Esophagus squamous epithelium (tissue), 5 donors: ENCODE results near the gene ZBTB25. TPM values are rescaled to one million over a fixed set of nuclear protein-coding genes. Genes with fewer than 3 reads are reported as not detected.

ENCODE experiments used
- DNase-seq: peaks from one replicate; lab custom pipeline; 2025; lab: John Stamatoyannopoulos, UW
- H3K27ac ChIP-seq, 4 donors: fragments of 200-600 bp; sonication (generic); one replicate each; pipeline ENCODE4 v1.5.1; 2016 to 2019; ENCODE audit warnings: mild to moderate bottlenecking in 1 of 4
- H3K27me3 ChIP-seq, 4 donors: fragments of 200-600 bp; sonication (generic); 1 replicate in 3 of 4; 2 replicates in 1 of 4; pipeline versions ENCODE4 v1.5.1 to v1.6.0; 2017 to 2021; ENCODE audit warnings: antibody characterized with exemption in 1 of 4
- H3K36me3 ChIP-seq, 3 donors: fragments of 200-600 bp; sonication (generic); one replicate each; pipeline ENCODE4 v1.5.1; 2016 to 2019
- H3K4me1 ChIP-seq, 3 donors: fragments of 200-600 bp; sonication (generic); one replicate each; pipeline ENCODE4 v1.5.1; 2017 to 2019
- H3K4me3 ChIP-seq, 4 donors: fragments of 200-600 bp; sonication (generic); 1 replicate in 3 of 4; 2 replicates in 1 of 4; pipeline ENCODE4 v1.5.1; 2016 to 2019; ENCODE audit warnings: mild to moderate bottlenecking in 2 of 4, moderate library complexity in 1 of 4
- H3K9me3 ChIP-seq, 3 donors: fragments of 200-600 bp; sonication (generic); one replicate each; pipeline ENCODE4 v1.5.1; 2016 to 2019
- POLR2A ChIP-seq, 4 donors: fragments of 450-650 bp; IDR thresholded peaks; one replicate each; pipeline ENCODE4 v1.6.1; 2017; ENCODE audit warnings: antibody characterized with exemption in 4 of 4, mild to moderate bottlenecking in 4 of 4, moderate library complexity in 3 of 4
- WGBS, 2 donors: methylation state at CpG; one replicate each; pipeline ENCODE4 v1.1.5; 2018; 5-methylcytosine and 5-hydroxymethylcytosine counted together
- intact Hi-C: fragments of 100-400 bp; cut with DNase I; formaldehyde crosslinking; loops from one replicate; pipeline ENCODE4 v1.15.0; 2022
- total RNA-seq, 4 donors: library from RNA; depleted of rRNA; stranded (reverse); fragments of >200 nt; gene quantifications; one replicate each; pipeline ENCODE4 v1.1.0, GENCODE V29; 2016
- TF ChIP-seq, protein P1 (sequence below), 6 experiments: fragments of 450-650 bp in 4 of 6; fragments of 200-600 bp in 2 of 6; sonication (generic) in 2 of 6; IDR thresholded peaks; one replicate each; pipeline ENCODE4 v1.5.1; 2016 to 2019; ENCODE audit warnings: antibody characterized with exemption in 6 of 6, mild to moderate bottlenecking in 4 of 6, moderate library complexity in 4 of 6
- donor health status: DM: yes; HTN: yes; CAD: no.

The ZBTB25 gene
- total RNA-seq, 4 donors from 2014 or later: 2.4 to 8.0 (median 3.1) TPM

DNA sequence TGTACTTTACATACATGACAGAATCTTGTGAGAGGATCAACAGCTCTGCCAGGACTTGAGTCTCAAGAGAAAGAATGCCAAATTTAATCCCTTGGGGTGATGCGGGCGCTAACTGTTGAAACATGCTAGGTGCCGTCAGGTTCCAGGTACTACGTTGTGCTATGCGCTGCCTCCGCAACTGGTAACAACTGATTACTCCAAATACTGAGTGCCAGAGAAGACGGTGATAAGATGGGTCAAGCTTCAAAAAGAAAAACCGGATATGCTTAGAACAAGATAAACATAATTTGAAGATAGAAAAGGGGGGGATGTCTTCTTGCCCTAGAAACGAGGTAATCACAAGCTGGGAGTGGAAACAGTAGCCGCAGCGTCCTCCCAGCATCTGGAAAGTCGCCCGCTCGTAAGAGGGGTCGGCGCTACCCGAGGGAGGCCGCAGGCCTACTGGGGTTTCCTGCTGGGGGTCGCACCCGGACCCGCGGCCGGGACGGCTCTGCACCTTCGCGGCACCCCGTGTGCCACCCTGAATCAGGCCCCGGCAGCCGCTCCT is 678 bp downstream of the ZBTB25 start:
- no peaks in the 10 kb centered on the region for H3K9me3 ChIP-seq
- H3K27me3 ChIP-seq: no peaks in the 10 kb centered on the region
- TF ChIP-seq, protein P1, sequence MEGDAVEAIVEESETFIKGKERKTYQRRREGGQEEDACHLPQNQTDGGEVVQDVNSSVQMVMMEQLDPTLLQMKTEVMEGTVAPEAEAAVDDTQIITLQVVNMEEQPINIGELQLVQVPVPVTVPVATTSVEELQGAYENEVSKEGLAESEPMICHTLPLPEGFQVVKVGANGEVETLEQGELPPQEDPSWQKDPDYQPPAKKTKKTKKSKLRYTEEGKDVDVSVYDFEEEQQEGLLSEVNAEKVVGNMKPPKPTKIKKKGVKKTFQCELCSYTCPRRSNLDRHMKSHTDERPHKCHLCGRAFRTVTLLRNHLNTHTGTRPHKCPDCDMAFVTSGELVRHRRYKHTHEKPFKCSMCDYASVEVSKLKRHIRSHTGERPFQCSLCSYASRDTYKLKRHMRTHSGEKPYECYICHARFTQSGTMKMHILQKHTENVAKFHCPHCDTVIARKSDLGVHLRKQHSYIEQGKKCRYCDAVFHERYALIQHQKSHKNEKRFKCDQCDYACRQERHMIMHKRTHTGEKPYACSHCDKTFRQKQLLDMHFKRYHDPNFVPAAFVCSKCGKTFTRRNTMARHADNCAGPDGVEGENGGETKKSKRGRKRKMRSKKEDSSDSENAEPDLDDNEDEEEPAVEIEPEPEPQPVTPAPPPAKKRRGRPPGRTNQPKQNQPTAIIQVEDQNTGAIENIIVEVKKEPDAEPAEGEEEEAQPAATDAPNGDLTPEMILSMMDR (IDR thresholded peaks at IDR 0.05): no peak
- TF ChIP-seq POLR2A (IDR thresholded peaks at IDR 0.05): no peak
- H3K4me1 ChIP-seq: peaks cover 44 to 64% (median 49%) of the 10 kb centered on the region in 3 donors
- H3K4me3 ChIP-seq: peak overlapping the region; percentile 85 to 96 (median 92)
- DNase-seq: no peak
- H3K27ac ChIP-seq: peak overlapping the region; percentile 99 to 100 (median 100)
- 0 to 2% methylated on average over 27 of the region's 29 CpGs for WGBS, 2 donors
- intact Hi-C loops: no loop called here
- no peaks in the 10 kb centered on the region for H3K36me3 ChIP-seq

DNA sequence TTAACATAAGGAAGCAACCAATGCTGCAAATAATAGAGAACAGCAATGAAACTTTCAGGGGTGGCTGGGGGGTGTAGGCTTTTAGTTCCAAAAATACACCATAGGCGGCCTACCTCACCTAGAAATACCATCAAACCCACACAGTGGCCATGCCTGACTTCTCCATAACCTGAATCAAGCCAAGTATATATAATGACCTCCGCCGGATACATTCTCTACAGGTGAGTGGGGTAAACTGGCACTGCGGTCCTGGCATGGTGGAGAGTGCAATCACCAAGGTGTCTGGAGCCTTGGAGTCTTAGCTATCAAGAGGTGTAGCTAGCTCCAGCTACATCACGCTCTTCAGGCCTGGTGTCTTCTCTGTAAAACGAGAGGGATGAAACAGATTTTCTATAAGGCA is 1.2 kb downstream of the ZBTB25 start:
- Histone ChIP-seq H3K27me3 (no peaks in the 10 kb centered on the region), H3K36me3 (no peaks in the 10 kb centered on the region), H3K9me3 (no peaks in the 10 kb centered on the region), H3K4me3 (peak overlapping the region; percentile 85 to 96 (median 92)), H3K4me1 (peaks cover 42 to 58% (median 45%) of the 10 kb centered on the region in 3 donors), H3K27ac (peak overlapping the region; percentile 99 to 100 (median 100))
- intact Hi-C loops: no loop called here
- WGBS, 2 donors: 18 to 20% methylated on average over 4 to 6 of the region's 6 CpGs
- TF ChIP-seq, protein P1 (IDR thresholded peaks at IDR 0.05): no peak
- TF ChIP-seq POLR2A (IDR thresholded peaks at IDR 0.05): no peak
- DNase-seq: no peak

DNA sequence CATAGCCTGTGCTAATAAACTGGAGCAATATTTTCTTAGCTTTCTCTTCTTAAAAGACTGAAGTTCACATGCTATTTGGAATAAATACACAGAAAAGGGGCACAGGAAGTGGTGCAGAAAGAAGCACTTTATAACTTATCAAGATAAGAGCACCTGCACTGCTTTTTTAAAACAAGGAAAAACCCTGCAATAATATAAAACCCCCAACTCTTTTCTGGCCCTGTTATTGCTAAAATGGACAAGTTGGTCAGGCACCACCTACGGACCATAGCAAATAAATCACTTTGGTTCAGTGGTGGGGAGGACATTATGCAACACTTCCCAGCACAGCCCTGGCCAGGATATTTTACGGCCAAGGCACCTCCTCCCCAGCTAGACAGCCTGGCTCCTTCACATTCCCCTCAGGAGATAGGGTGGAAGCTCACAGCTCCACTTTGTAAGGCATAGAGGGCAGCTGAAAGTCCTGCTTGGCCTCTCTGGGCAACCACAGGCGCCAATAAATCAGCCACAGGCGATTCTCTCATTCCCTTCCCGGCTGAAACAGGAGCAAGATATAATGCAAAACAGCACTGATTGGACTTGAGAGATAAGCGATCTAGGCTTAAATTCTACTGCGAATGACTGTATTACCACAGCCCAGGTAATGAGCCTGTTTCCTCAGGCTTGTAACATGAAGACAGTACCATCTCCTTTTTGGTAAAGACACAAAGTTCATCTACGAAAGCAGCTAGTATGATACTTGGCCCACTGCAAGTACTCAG is 2.0 kb downstream of the ZBTB25 start:
- H3K27me3 ChIP-seq: no peaks in the 10 kb centered on the region
- peaks cover 33 to 50% (median 36%) of the 10 kb centered on the region in 3 donors for H3K4me1 ChIP-seq

DNA sequence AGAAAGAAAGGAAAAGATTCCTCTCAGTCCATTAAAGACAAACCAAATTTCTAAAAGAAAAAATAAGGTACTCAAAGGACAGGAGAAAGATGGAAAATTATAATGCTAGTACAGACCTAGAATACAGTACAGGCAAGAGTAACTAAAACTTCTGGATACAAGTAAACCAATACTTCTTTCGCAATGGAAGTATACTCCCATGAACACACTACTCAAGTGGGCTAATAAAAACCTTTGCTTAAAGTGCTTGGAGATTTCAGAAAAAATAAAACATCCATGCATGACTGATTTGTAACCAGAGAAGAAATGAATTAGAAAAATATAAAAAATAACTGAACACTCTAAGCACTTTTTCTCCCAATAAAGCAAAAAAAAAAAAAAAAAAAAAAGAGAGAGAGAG is 3.5 kb downstream of the ZBTB25 start:
- intact Hi-C loops: no loop called here
- Histone ChIP-seq H3K27me3 (no peaks in the 10 kb centered on the region), H3K9me3 (no peaks in the 10 kb centered on the region), H3K4me1 (peaks cover 26 to 37% (median 29%) of the 10 kb centered on the region in 3 donors), H3K27ac (no peak overlapping the region), H3K4me3 (no peak overlapping the region), H3K36me3 (peaks cover 0 to 10% (median 0%) of the 10 kb centered on the region in 3 donors)
- TF ChIP-seq, protein P1 (IDR thresholded peaks at IDR 0.05): no peak
- no peak for TF ChIP-seq POLR2A (IDR thresholded peaks at IDR 0.05)
- DNase-seq: no peak
- WGBS, 2 donors: 94 to 96% methylated on average over 1 of the region's 1 CpG

More for the DNA sequence above, 2.0 kb downstream of the ZBTB25 start:
- peak overlapping the region in 3 of 4 donors; percentile 85 to 96 (median 89) for H3K4me3 ChIP-seq
- no peak for DNase-seq
- no peaks in the 10 kb centered on the region for H3K36me3 ChIP-seq
- TF ChIP-seq, protein P1 (IDR thresholded peaks at IDR 0.05): no peak
- TF ChIP-seq POLR2A (IDR thresholded peaks at IDR 0.05): peak in 1 of 4 donors; percentile 11
- no peaks in the 10 kb centered on the region for H3K9me3 ChIP-seq
- intact Hi-C loops: no loop called here
- 17 to 20% methylated on average over 6 to 8 of the region's 8 CpGs for WGBS, 2 donors
- peak overlapping the region; percentile 99 to 100 (median 100) for H3K27ac ChIP-seq

DNA sequence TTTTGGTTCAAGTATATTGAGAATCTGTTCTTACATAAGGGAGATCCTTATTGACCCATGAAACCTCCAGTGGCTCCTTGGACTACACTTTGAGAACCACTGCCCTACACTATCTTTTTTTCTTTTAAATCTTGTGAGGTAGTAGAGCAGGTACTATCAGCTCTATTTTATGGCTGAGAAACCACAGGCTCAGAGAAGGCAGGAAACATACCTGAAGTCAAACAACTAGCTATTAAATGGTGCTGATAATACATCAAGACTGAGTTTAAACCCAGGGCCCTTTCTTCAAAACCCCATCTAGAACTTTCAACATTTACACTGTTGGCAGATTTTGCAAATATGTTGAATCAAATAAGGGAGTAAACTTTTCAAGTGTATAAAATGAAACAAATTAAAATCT is 6.9 kb downstream of the ZBTB25 start:
- TF ChIP-seq, protein P1 (IDR thresholded peaks at IDR 0.05): no peak
- no peak for TF ChIP-seq POLR2A (IDR thresholded peaks at IDR 0.05)

More for the DNA sequence above, 6.9 kb downstream of the ZBTB25 start:
- peaks cover 0 to 12% (median 0%) of the 10 kb centered on the region in 3 donors for H3K36me3 ChIP-seq
- no peaks in the 10 kb centered on the region for H3K27me3 ChIP-seq
- H3K4me1 ChIP-seq: peaks cover 12 to 25% (median 20%) of the 10 kb centered on the region in 3 donors
- intact Hi-C loops: no loop called here
- no peaks in the 10 kb centered on the region for H3K9me3 ChIP-seq
- no peak for DNase-seq
- H3K27ac ChIP-seq: no peak overlapping the region
- no peak overlapping the region for H3K4me3 ChIP-seq
